Left ventricle myocardium inferior (tissue), 1 donor: ENCODE results near the gene APCDD1L. TPM values are rescaled to one million over a fixed set of nuclear protein-coding genes. Genes with fewer than 3 reads are reported as not detected.
"Not testable (repeated sequence)": the region's sequence is repeated elsewhere in the genome, so short reads cannot be mapped to it uniquely, and the experiment has no call there.

Source experiments
- DNase-seq: peaks from one replicate; pipeline ENCODE4 v3.0.0-alpha.2; 2020
- H3K27ac ChIP-seq: fragments of 200-600 bp; replicated peaks from 2 replicates; pipeline ENCODE4 v1.8.0; 2021
- H3K27me3 ChIP-seq: fragments of 200-600 bp; 2 replicates; pipeline ENCODE4 v1.8.0; 2021; ENCODE audit warnings: low read depth
- H3K36me3 ChIP-seq: fragments of 200-600 bp; 2 replicates; pipeline ENCODE4 v1.8.0; 2021
- H3K4me1 ChIP-seq: fragments of 200-600 bp; 2 replicates; pipeline ENCODE4 v1.8.0; 2021
- H3K4me3 ChIP-seq: fragments of 200-600 bp; 2 replicates; pipeline ENCODE4 v1.8.0; 2021; ENCODE audit warnings: mild to moderate bottlenecking, moderate library complexity
- H3K9me3 ChIP-seq: fragments of 200-600 bp; replicated peaks from 2 replicates; pipeline ENCODE4 v1.8.0; 2021
- CTCF ChIP-seq: fragments of 200-600 bp; IDR thresholded peaks from 2 replicates; pipeline ENCODE4 v1.8.0; 2021; ENCODE audit warnings: antibody characterized with exemption, mild to moderate bottlenecking, borderline replicate concordance
- intact Hi-C: fragments of 100-400 bp; cut with micrococcal nuclease; formaldehyde crosslinking; loops from one replicate; pipeline ENCODE4 v1.11.0; 2022
- total RNA-seq: library from RNA; stranded (reverse); fragmentation: NEBNext Ultra II Directional; extraction: Animal tissue kit (Norgen Biotek cat#: 25700); gene quantifications from one replicate; pipeline ENCODE4 v1.2.1, GENCODE V29; 2021
- donor health status: DM: no; HTN: yes; CAD: no; lungs with severe emphysema.

APCDD1L gene
- total RNA-seq, 1 donor from 2014 or later = 0.91 TPM

DNA sequence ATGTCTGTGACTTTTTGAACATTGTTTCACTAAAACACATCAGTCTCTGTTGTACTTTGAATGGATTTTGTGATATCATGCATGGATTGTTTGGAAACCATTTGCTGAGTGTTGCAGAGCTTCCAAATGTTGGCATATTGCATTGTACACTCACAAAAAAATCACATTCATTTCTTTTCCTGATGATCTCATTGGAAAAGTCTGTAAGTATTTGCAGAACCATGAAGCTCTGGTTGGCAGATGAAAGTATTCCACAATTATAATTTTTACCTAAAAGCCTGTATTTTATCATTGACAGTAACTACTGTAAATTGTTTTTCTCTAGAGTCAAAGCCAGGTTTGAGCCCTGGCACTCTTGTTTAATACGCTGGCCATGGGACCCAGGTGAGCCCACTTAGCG, 84.1 kb downstream of the APCDD1L start:
- peaks cover 14% of the 10 kb centered on the region for H3K36me3 ChIP-seq
- H3K4me1 ChIP-seq = peaks cover 36% of the 10 kb centered on the region
- H3K4me3 ChIP-seq = no peak overlapping the region
- DNase-seq = no peak
- no peak overlapping the region for H3K27ac ChIP-seq
- intact Hi-C loops = no loop called here
- H3K27me3 ChIP-seq = no peaks in the 10 kb centered on the region
- peaks cover 3% of the 10 kb centered on the region for H3K9me3 ChIP-seq
- TF ChIP-seq CTCF = no peak

- no peaks in the 10 kb centered on the region for H3K27me3 ChIP-seq
- H3K4me3 ChIP-seq = no peak overlapping the region
- peaks cover 3% of the 10 kb centered on the region for H3K9me3 ChIP-seq
- no peak for TF ChIP-seq CTCF
- intact Hi-C loops = no loop called here
- DNase-seq = no peak
- H3K4me1 ChIP-seq = peaks cover 45% of the 10 kb centered on the region
- no peak overlapping the region for H3K27ac ChIP-seq
- H3K36me3 ChIP-seq = peaks cover 17% of the 10 kb centered on the region
Measured at GRCh38 chr20:58429303-58429702, 85.9 kb downstream of the APCDD1L start.

GRCh38 chr20:58428364-58428763, 86.8 kb downstream of the APCDD1L start:
- TF ChIP-seq CTCF = no peak
- peaks cover 3% of the 10 kb centered on the region for H3K9me3 ChIP-seq
- intact Hi-C loops = no loop called here
- no peaks in the 10 kb centered on the region for H3K27me3 ChIP-seq
- H3K36me3 ChIP-seq = peaks cover 17% of the 10 kb centered on the region
- no peak for DNase-seq
- H3K4me3 ChIP-seq = no peak overlapping the region
- H3K27ac ChIP-seq = no peak overlapping the region
- H3K4me1 ChIP-seq = peaks cover 45% of the 10 kb centered on the region

- H3K4me1 ChIP-seq = peaks cover 40% of the 10 kb centered on the region
- H3K9me3 ChIP-seq, intact Hi-C loops, H3K27ac ChIP-seq, DNase-seq, H3K27me3 ChIP-seq, H3K4me3 ChIP-seq: not testable (repeated sequence)
- H3K36me3 ChIP-seq = peaks cover 17% of the 10 kb centered on the region
Measured at GRCh38 chr20:58427571-58427970, 87.6 kb downstream of the APCDD1L start.

- intact Hi-C loops = no loop called here
- Histone ChIP-seq H3K4me1 (peaks cover 21% of the 10 kb centered on the region), H3K4me3 (no peak overlapping the region), H3K9me3 (peaks cover 3% of the 10 kb centered on the region), H3K27ac (no peak overlapping the region), H3K36me3 (peaks cover 42% of the 10 kb centered on the region), H3K27me3 (no peaks in the 10 kb centered on the region)
- DNase-seq = no peak
- TF ChIP-seq CTCF = no peak
Measured at GRCh38 chr20:58424218-58424969, 90.8 kb downstream of the APCDD1L start.

GRCh38 chr20:58421497-58421850, 93.7 kb downstream of the APCDD1L start:
- Histone ChIP-seq H3K27ac (no peak overlapping the region), H3K4me1 (peaks cover 31% of the 10 kb centered on the region), H3K9me3 (no peaks in the 10 kb centered on the region), H3K4me3 (no peak overlapping the region), H3K27me3 (no peaks in the 10 kb centered on the region), H3K36me3 (peaks cover 36% of the 10 kb centered on the region)
- no peak for TF ChIP-seq CTCF
- DNase-seq = no peak
- intact Hi-C loops = no loop called here
